Chondrocyte (in vitro differentiated cells): ENCODE data around the gene SYNGR4. TPM values are rescaled to one million over a fixed set of nuclear protein-coding genes. Genes with fewer than 3 reads are reported as not detected.

Source experiments
- DNase-seq: peaks from one replicate; pipeline ENCODE4 v3.0.0; 2021; ENCODE audit warnings: mixed read lengths, low spot score
- H3K27ac Mint-ChIP-seq: one replicate; pipeline ENCODE4 v1.8.0; 2021; ENCODE audit warnings: mild to moderate bottlenecking, moderate library complexity, mixed read lengths; ENCODE audit not compliant: unreplicated experiment
- H3K27me3 Mint-ChIP-seq: 2 replicates; pipeline ENCODE4 v1.8.0; 2021; ENCODE audit warnings: low read depth, mixed read lengths
- H3K36me3 Mint-ChIP-seq: 2 replicates; pipeline ENCODE4 v1.8.0; 2021; ENCODE audit warnings: low read depth, mixed read lengths
- H3K4me1 Mint-ChIP-seq: 2 replicates; pipeline ENCODE4 v1.8.0; 2021; ENCODE audit warnings: low read depth, mild to moderate bottlenecking, mixed read lengths
- H3K4me3 Mint-ChIP-seq: one replicate; pipeline ENCODE4 v1.8.0; 2021; ENCODE audit warnings: mild to moderate bottlenecking, moderate library complexity, mixed read lengths; ENCODE audit not compliant: unreplicated experiment
- H3K9me3 Mint-ChIP-seq: 2 replicates; pipeline ENCODE4 v1.8.0; 2021; ENCODE audit warnings: low read depth, mixed read lengths
- CTCF ChIP-seq: fragments of 200-600 bp; sonication (generic); IDR thresholded peaks from 2 replicates; pipeline ENCODE4 v1.5.0; 2021; ENCODE audit warnings: antibody characterized with exemption, mild to moderate bottlenecking, moderate library complexity
- total RNA-seq: library from RNA; stranded (reverse); gene quantifications from 3 replicates; pipeline ENCODE4 v1.2.1, GENCODE V29; 2021

SYNGR4 gene
- total RNA-seq, 1 donor from 2014 or later = not detected

GRCh38 chr19:48351341-48351752, 12.8 kb upstream of the SYNGR4 start:
- H3K9me3 Mint-ChIP-seq = no peaks in the 10 kb centered on the region
- DNase-seq = no peak
- peak; percentile 82 for TF ChIP-seq CTCF
- no peaks in the 10 kb centered on the region for H3K36me3 Mint-ChIP-seq
- H3K4me3 Mint-ChIP-seq = no peak overlapping the region
- peaks cover 9% of the 10 kb centered on the region for H3K4me1 Mint-ChIP-seq
- H3K27ac Mint-ChIP-seq = no peak overlapping the region
- no peaks in the 10 kb centered on the region for H3K27me3 Mint-ChIP-seq

- H3K36me3 Mint-ChIP-seq = no peaks in the 10 kb centered on the region
- no peak for TF ChIP-seq CTCF
- peaks cover 6% of the 10 kb centered on the region for H3K4me1 Mint-ChIP-seq
- H3K4me3 Mint-ChIP-seq = no peak overlapping the region
- DNase-seq = no peak
- no peaks in the 10 kb centered on the region for H3K9me3 Mint-ChIP-seq
- no peak overlapping the region for H3K27ac Mint-ChIP-seq
- no peaks in the 10 kb centered on the region for H3K27me3 Mint-ChIP-seq
These were observed 10.5 kb upstream of the SYNGR4 start for GRCh38 chr19:48353677-48354076.

GRCh38 chr19:48354332-48354992, 9.7 kb upstream of the SYNGR4 start:
- Mint-ChIP-seq H3K4me3 (no peak overlapping the region), H3K36me3 (no peaks in the 10 kb centered on the region), H3K27ac (no peak overlapping the region), H3K27me3 (no peaks in the 10 kb centered on the region), H3K4me1 (peaks cover 6% of the 10 kb centered on the region), H3K9me3 (no peaks in the 10 kb centered on the region)
- DNase-seq = no peak
- TF ChIP-seq CTCF = no peak

GRCh38 chr19:48355365-48355954, 8.7 kb upstream of the SYNGR4 start:
- H3K4me3 Mint-ChIP-seq = no peak overlapping the region
- no peaks in the 10 kb centered on the region for H3K9me3 Mint-ChIP-seq
- H3K27ac Mint-ChIP-seq = no peak overlapping the region
- no peaks in the 10 kb centered on the region for H3K27me3 Mint-ChIP-seq
- peaks cover 6% of the 10 kb centered on the region for H3K4me1 Mint-ChIP-seq
- no peak for TF ChIP-seq CTCF
- DNase-seq = no peak
- H3K36me3 Mint-ChIP-seq = no peaks in the 10 kb centered on the region

GRCh38 chr19:48359123-48359522, 5.0 kb upstream of the SYNGR4 start:
- no peaks in the 10 kb centered on the region for H3K36me3 Mint-ChIP-seq
- H3K9me3 Mint-ChIP-seq = no peaks in the 10 kb centered on the region
- no peak overlapping the region for H3K4me3 Mint-ChIP-seq
- H3K4me1 Mint-ChIP-seq = peaks cover 11% of the 10 kb centered on the region
- no peaks in the 10 kb centered on the region for H3K27me3 Mint-ChIP-seq
- no peak for DNase-seq
- TF ChIP-seq CTCF = no peak
- H3K27ac Mint-ChIP-seq = no peak overlapping the region
